Aorta (tissue), 5 donors: ENCODE results near the gene INMT. TPM values are rescaled to one million over a fixed set of nuclear protein-coding genes. Genes with fewer than 3 reads are reported as not detected.

Experiments used
- ATAC-seq: fragments of 200-7000 bp; cut with Tn5 transposase; one replicate; pipeline ENCODE4 v1.9.1; 2022; ENCODE audit warnings: moderate library complexity; ENCODE audit not compliant: low FRiP score
- DNase-seq, 2 donors: peaks; one replicate each; pipeline ENCODE4 v3.0.0-alpha.2; 2020
- H3K27ac ChIP-seq, 2 donors: one replicate each; pipeline ENCODE4 v1.5.1; 2013; ENCODE audit warnings: low read length in 2 of 2, mild to moderate bottlenecking in 2 of 2, moderate library complexity in 2 of 2, control low read depth in 1 of 2, inconsistent platforms in 1 of 2, low read depth in 1 of 2
- H3K27me3 ChIP-seq, 2 donors: one replicate each; pipeline ENCODE4 v1.6.1; 2013; ENCODE audit warnings: control low read depth in 1 of 2, low read length in 1 of 2, mild to moderate bottlenecking in 1 of 2, moderate library complexity in 1 of 2; ENCODE audit not compliant: insufficient read depth in 2 of 2, control insufficient read depth in 1 of 2
- H3K36me3 ChIP-seq, 2 donors: one replicate each; pipeline ENCODE4 v1.6.1; 2013; ENCODE audit warnings: control low read depth in 1 of 2, low read length in 1 of 2, mild to moderate bottlenecking in 1 of 2; ENCODE audit not compliant: insufficient read depth in 2 of 2, control insufficient read depth in 1 of 2
- H3K4me1 ChIP-seq, 2 donors: one replicate each; pipeline ENCODE4 v1.6.1; 2013; ENCODE audit warnings: low read length in 2 of 2, control low read depth in 1 of 2, mild to moderate bottlenecking in 1 of 2, moderate library complexity in 1 of 2; ENCODE audit not compliant: insufficient read depth in 2 of 2, control insufficient read depth in 1 of 2
- H3K4me3 ChIP-seq, 2 donors: one replicate each; pipeline ENCODE4 v1.5.1; 2013; ENCODE audit warnings: low read length in 2 of 2, control low read depth in 1 of 2, mild to moderate bottlenecking in 1 of 2
- H3K9me3 ChIP-seq: one replicate; pipeline ENCODE4 v1.6.1; 2013; ENCODE audit warnings: mild to moderate bottlenecking, low read length; ENCODE audit not compliant: control insufficient read depth
- WGBS, 2 donors: extraction: QIAGEN DNeasy Blood & Tissue Kit; methylation state at CpG; one replicate each; pipeline ENCODE4 v1.1.7; 2013; 5-methylcytosine and 5-hydroxymethylcytosine counted together
- intact Hi-C, 2 donors: fragments of 100-400 bp; cut with DNase I; formaldehyde crosslinking; loops; one replicate each; pipeline versions ENCODE4 v1.14.2 to v1.15.0; 2022
- polyA plus RNA-seq, 2 donors: library from polyadenylated mRNA; stranded (reverse); fragments of 200-250 nt; gene quantifications; one replicate each; pipeline ENCODE4 v1.2.3, GENCODE V29; 2013
- total RNA-seq, 2 donors: library from RNA; stranded (reverse); fragmentation: NEBNext Ultra II Directional; extraction: Animal tissue kit (Norgen Biotek cat#: 25700); gene quantifications; one replicate each; pipeline ENCODE4 v1.2.1, GENCODE V29; 2021
- donor health status: healthy with polysubstance abuse.
- donor health status: Bipolar disorder and iron deficiency.
- donor health status: DM: no; HTN: no; CAD: no.
- donor health status: DM: no; HTN: no; CAD: no.
- donor health status: DM: yes; HTN: yes; CAD: no.

Gene INMT
- total and polyA plus RNA-seq, 4 donors = 76.7 to 131 (median 94.2) TPM

DNA sequence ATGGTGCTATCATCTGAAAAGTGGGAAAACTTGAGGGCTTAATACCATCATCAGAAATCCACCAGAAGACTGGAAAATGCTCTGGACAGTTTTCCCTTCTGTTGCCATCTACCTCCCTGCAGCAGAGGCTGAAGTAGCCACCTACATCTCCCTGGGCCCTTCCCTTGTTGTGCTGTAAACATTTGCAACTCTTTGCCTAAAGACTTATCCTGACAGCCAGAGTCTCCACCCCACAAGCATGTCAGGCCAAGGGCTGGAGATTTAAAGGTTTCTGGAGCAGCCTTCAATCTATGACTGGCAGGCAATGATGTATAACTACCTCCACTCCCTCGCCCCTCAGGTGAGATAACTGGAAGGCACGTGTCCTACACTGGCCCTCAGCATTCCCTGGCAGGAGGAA lies 29.7 kb upstream of the INMT start:
- H3K9me3 ChIP-seq = peaks cover 5% of the 10 kb centered on the region
- no peak for ATAC-seq
- no peaks in the 10 kb centered on the region for H3K27me3 ChIP-seq
- H3K36me3 ChIP-seq = no peaks in the 10 kb centered on the region
- WGBS, 2 donors = 71 to 73% methylated on average over 2 of the region's 2 CpGs
- no peak overlapping the region for H3K4me3 ChIP-seq
- no peak overlapping the region for H3K27ac ChIP-seq
- DNase-seq = no peak
- intact Hi-C loops = no loop called here
- no peaks in the 10 kb centered on the region for H3K4me1 ChIP-seq

DNA sequence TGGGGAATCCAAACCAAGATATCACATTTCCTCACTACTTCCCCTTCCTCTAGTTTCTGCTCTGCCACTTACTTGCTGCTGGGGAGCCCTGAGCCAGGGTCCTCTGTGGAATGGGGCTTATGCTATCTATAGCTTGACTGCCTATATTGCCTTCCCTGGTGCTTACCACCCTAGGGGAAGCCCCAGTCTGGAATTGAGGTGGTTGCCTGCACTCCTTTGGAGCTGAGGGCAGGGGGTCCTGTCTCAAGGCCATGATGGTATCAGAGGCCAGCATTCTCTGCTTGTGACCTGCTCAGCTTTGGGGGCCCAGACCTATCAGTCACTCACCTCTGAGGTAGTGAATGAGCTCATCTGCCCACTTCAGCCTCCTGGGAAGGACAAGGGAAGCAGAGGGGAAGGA lies 29.3 kb upstream of the INMT start:
- intact Hi-C loops = no loop called here
- ATAC-seq (no peak), DNase-seq (peak in 1 of 2 donors; percentile 54)
- Histone ChIP-seq H3K9me3 (peaks cover 3% of the 10 kb centered on the region), H3K36me3 (no peaks in the 10 kb centered on the region), H3K4me1 (no peaks in the 10 kb centered on the region), H3K27ac (no peak overlapping the region), H3K4me3 (no peak overlapping the region), H3K27me3 (no peaks in the 10 kb centered on the region)

GRCh38 chr7:30723776-30724175 lies 28.2 kb upstream of the INMT start:
- Histone ChIP-seq H3K27ac (no peak overlapping the region), H3K4me1 (no peaks in the 10 kb centered on the region), H3K4me3 (no peak overlapping the region), H3K9me3 (peaks cover 3% of the 10 kb centered on the region), H3K27me3 (no peaks in the 10 kb centered on the region), H3K36me3 (no peaks in the 10 kb centered on the region)
- intact Hi-C loops = no loop called here
- peak in 1 of 2 donors; percentile 22 for DNase-seq
- 39 to 59% methylated on average over 3 to 4 of the region's 4 CpGs for WGBS, 2 donors
- ATAC-seq = no peak

- Histone ChIP-seq H3K27me3 (no peaks in the 10 kb centered on the region), H3K4me3 (no peak overlapping the region), H3K9me3 (no peaks in the 10 kb centered on the region), H3K27ac (no peak overlapping the region), H3K4me1 (no peaks in the 10 kb centered on the region), H3K36me3 (no peaks in the 10 kb centered on the region)
- 95 to 97% methylated on average over 7 of the region's 7 CpGs for WGBS, 2 donors
- no peak for ATAC-seq
- intact Hi-C loops = no loop called here
- peak in 1 of 2 donors; percentile 62 for DNase-seq
These were observed 25.5 kb upstream of the INMT start for GRCh38 chr7:30726296-30727006.

DNA sequence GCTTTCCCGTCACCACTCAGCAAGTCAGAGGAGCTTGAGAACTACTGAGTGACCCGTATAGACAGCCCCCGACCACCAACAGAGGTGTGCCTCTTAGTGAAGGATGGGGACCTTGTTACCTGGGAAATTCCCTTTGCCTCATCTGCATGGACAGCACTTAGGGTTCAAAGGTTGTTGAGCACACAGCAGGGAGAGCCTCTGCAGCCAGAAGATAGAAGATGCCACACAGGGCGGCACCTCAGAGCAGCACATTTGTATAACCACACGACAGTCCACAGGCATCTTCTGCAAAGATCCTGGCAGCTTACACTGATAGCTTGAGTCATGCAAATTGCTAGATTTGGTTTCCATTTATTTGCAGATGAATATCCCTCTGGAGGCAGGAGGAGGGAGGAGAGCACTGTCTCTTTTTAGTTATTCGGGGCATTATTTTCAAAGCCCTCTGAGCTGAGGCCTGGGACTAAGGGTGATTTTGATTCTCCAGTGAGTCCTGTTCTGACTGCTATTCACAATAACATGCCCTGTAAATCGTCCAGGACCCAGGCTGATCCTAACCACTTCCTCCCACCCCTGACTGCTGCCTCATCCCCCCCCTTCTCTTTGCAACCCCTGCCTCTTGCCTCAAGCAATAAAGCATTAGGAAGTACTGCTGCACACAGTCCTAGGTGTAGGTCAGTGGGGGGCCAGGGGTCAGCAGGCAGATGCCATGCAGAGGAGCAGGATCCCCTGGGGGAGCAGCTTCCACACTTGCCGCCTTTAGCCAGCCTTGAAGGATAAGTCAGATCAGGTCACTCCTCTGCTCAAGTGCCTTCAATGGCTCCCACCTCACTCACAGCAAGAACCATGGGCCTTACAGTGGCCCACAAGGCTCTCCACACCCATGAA lies 24.6 kb upstream of the INMT start:
- intact Hi-C loops = no loop called here
- H3K4me3 ChIP-seq = no peak overlapping the region
- no peaks in the 10 kb centered on the region for H3K36me3 ChIP-seq
- no peaks in the 10 kb centered on the region for H3K27me3 ChIP-seq
- 77% methylated on average over 8 of the region's 8 CpGs for WGBS, 2 donors
- ATAC-seq (no peak), DNase-seq (peak in 1 of 2 donors; percentile 48)
- no peaks in the 10 kb centered on the region for H3K9me3 ChIP-seq
- H3K4me1 ChIP-seq = no peaks in the 10 kb centered on the region
- no peak overlapping the region for H3K27ac ChIP-seq

- H3K27ac ChIP-seq = no peak overlapping the region
- DNase-seq (peak in 1 of 2 donors; percentile 45), ATAC-seq (no peak)
- no peaks in the 10 kb centered on the region for H3K36me3 ChIP-seq
- 67 to 76% methylated on average over 6 of the region's 6 CpGs for WGBS, 2 donors
- no peaks in the 10 kb centered on the region for H3K4me1 ChIP-seq
- no peaks in the 10 kb centered on the region for H3K9me3 ChIP-seq
- H3K4me3 ChIP-seq = no peak overlapping the region
- no peaks in the 10 kb centered on the region for H3K27me3 ChIP-seq
- intact Hi-C loops = no loop called here
These were observed 23.3 kb upstream of the INMT start for GRCh38 chr7:30728591-30729100.

DNA sequence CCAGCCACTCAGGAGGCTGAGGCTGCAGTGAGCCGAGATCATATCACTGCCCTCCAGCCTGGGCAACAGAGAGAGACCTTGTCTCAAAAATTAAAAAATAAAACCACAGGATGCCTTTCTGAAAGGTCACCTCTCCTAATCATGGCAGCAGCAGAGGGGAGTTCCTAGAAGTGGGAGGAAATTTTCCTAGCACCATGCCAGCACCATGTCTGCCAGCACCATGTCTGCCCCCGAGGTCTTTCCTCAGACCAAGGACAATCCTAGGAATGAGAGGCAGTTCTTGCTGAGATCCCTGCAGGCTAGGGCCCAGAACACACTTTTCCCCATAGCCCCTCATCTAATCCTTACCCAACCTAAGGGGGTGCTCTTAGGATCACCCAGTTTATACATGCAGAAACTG lies 22.3 kb upstream of the INMT start:
- DNase-seq (no peak), ATAC-seq (no peak)
- H3K4me3 ChIP-seq = no peak overlapping the region
- H3K9me3 ChIP-seq = no peaks in the 10 kb centered on the region
- intact Hi-C loops = loop anchor here in 1 of 2 donors (10.0 kb wide), 1 partner anchor 85 kb away; no protein-coding TSS in a partner anchor
- no peaks in the 10 kb centered on the region for H3K36me3 ChIP-seq
- H3K27ac ChIP-seq = no peak overlapping the region
- WGBS, 2 donors = 37 to 51% methylated on average over 2 of the region's 2 CpGs
- H3K27me3 ChIP-seq = no peaks in the 10 kb centered on the region
- H3K4me1 ChIP-seq = no peaks in the 10 kb centered on the region

- Histone ChIP-seq H3K4me3 (no peak overlapping the region), H3K9me3 (no peaks in the 10 kb centered on the region), H3K4me1 (no peaks in the 10 kb centered on the region), H3K27me3 (no peaks in the 10 kb centered on the region), H3K36me3 (no peaks in the 10 kb centered on the region), H3K27ac (no peak overlapping the region)
- ATAC-seq (no peak), DNase-seq (peak in 1 of 2 donors; percentile 17)
- WGBS, 2 donors = 95 to 98% methylated on average over 2 of the region's 2 CpGs
- intact Hi-C loops = loop anchor here in 1 of 2 donors (10.0 kb wide), 1 partner anchor 85 kb away; no protein-coding TSS in a partner anchor
These were observed 21.8 kb upstream of the INMT start for GRCh38 chr7:30730097-30730496.
